Measurements from ENCODE around the gene TANC1. TPM values are rescaled to one million over a fixed set of nuclear protein-coding genes. Genes with fewer than 3 reads are reported as not detected.

The TANC1 gene
- total RNA-seq, 1 experiment from 2014 or later = 21.1 TPM

DNA sequence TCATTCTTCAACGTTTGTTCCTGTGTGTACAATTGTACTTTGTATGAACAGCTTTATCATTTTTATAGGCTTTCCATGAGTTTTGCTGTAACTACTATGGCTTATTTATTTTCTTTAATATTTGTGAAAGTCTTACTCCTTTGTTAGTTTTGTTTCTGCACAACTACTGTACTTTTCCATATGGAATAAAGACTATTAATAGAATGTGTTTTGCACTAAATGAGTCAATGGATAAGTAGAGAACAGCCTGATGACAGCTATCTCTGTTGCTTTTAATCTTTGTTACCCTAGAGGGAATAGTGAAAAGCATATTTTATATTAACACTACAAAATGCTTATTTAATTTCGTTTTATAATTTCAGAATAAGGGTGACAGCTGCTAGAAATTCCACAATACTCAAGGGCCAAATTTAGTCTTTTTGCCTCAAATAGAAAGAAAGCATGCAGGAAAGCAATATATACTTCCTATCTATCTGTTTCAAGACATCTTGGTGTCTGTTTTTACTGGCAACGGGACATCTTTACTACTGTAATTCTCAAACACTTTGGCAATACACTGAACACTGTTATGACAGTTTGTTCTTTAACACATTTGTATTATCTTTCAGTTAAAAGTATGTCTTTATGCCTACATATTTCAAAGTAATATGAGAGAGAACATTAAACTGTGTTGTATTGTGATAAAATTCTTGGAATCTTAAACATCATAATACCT, 264.2 kb downstream of the TANC1 start:
- CTCF ChIA-PET = no interaction called here
- Mint-ChIP-seq H3K27ac (ENCODE audit: unreplicated experiment) (no peak overlapping the region), H3K4me3 (ENCODE audit: unreplicated experiment) (no peak overlapping the region), H3K36me3 (ENCODE audit: insufficient read depth, unreplicated experiment) (peaks cover 64% of the 10 kb centered on the region), H3K27me3 (ENCODE audit: insufficient read depth, unreplicated experiment) (no peaks in the 10 kb centered on the region), H3K9me3 (ENCODE audit: unreplicated experiment) (no peaks in the 10 kb centered on the region), H3K4me1 (ENCODE audit: low read depth, unreplicated experiment) (no peaks in the 10 kb centered on the region)
- H3K4me3 ChIP-seq (ENCODE audit: low read depth, low read length) = no peak overlapping the region
- no peak for DNase-seq
- H3K9me3 ChIP-seq = no peaks in the 10 kb centered on the region
- no peaks in the 10 kb centered on the region for H3K27me3 ChIP-seq (replicated peaks; ENCODE audit: control insufficient read depth, insufficient read depth, low read length)
- BruUV-seq (replicated peaks) = no TSS peak
- TF ChIP-seq, protein P1, sequence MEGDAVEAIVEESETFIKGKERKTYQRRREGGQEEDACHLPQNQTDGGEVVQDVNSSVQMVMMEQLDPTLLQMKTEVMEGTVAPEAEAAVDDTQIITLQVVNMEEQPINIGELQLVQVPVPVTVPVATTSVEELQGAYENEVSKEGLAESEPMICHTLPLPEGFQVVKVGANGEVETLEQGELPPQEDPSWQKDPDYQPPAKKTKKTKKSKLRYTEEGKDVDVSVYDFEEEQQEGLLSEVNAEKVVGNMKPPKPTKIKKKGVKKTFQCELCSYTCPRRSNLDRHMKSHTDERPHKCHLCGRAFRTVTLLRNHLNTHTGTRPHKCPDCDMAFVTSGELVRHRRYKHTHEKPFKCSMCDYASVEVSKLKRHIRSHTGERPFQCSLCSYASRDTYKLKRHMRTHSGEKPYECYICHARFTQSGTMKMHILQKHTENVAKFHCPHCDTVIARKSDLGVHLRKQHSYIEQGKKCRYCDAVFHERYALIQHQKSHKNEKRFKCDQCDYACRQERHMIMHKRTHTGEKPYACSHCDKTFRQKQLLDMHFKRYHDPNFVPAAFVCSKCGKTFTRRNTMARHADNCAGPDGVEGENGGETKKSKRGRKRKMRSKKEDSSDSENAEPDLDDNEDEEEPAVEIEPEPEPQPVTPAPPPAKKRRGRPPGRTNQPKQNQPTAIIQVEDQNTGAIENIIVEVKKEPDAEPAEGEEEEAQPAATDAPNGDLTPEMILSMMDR (IDR thresholded peaks at IDR 0.05; ENCODE audit: insufficient read depth in 1 of 2, low read depth in 1 of 2, low read length in 1 of 2, severe bottlenecking in 1 of 2, unreplicated experiment in 1 of 2) = no peak
- POLR2A ChIA-PET = no interaction called here
- peaks cover 3% of the 10 kb centered on the region; the same call in 1 of the 2 replicates for H3K36me3 ChIP-seq (ENCODE audit: control insufficient read depth, insufficient read depth, low read length)
- intact Hi-C loops (cut with micrococcal nuclease; ENCODE audit: unreplicated experiment) = no loop called here
- no peaks in the 10 kb centered on the region for H3K4me1 ChIP-seq

DNA sequence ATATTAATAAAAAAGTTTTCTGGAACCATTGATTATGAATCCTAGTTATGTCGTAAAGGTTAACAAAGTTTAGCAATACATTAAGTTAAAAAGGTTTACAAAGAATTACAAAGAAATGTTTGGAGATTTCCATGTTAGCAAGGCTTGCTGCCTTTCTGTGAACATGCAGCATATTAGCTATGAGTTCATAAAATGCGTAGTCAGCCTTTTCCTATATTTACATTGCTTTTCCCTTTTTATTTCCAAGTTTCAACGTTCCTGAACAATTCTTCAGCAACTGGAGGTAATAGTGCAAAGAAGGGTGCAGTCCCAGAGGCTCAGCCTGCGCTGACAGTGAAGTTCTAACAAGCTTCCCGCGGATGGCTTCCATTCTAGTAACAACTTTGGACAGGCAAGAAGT, 266.4 kb downstream of the TANC1 start:
- CTCF ChIA-PET = interaction anchor here (0.6 kb wide), 1 partner anchor 494 kb away, joined by 5 read pairs; no protein-coding TSS in a partner anchor
- BruUV-seq (replicated peaks) = no TSS peak
- TF ChIP-seq, protein P1 (IDR thresholded peaks at IDR 0.05; ENCODE audit: insufficient read depth in 1 of 2, low read depth in 1 of 2, low read length in 1 of 2, severe bottlenecking in 1 of 2, unreplicated experiment in 1 of 2) = no peak
- intact Hi-C loops (cut with micrococcal nuclease; ENCODE audit: unreplicated experiment) = no loop called here
- POLR2A ChIA-PET = no interaction called here
- H3K9me3 Mint-ChIP-seq (ENCODE audit: unreplicated experiment) = no peaks in the 10 kb centered on the region
- Histone ChIP-seq H3K36me3 (ENCODE audit: control insufficient read depth, insufficient read depth, low read length) (0 out of 2 replicates have a peak, but pooled peaks cover 2% of the 10 kb centered on the region), H3K27me3 (replicated peaks; ENCODE audit: control insufficient read depth, insufficient read depth, low read length) (no peaks in the 10 kb centered on the region), H3K4me3 (ENCODE audit: low read depth, low read length) (no peak overlapping the region), H3K9me3 (no peaks in the 10 kb centered on the region), H3K4me1 (no peaks in the 10 kb centered on the region)
- no peak for DNase-seq
- H3K36me3 Mint-ChIP-seq (ENCODE audit: insufficient read depth, unreplicated experiment) = peaks cover 63% of the 10 kb centered on the region
- no peak overlapping the region for H3K4me3 Mint-ChIP-seq (ENCODE audit: unreplicated experiment)
- no peaks in the 10 kb centered on the region for H3K4me1 Mint-ChIP-seq (ENCODE audit: low read depth, unreplicated experiment)
- no peak overlapping the region for H3K27ac Mint-ChIP-seq (ENCODE audit: unreplicated experiment)
- H3K27me3 Mint-ChIP-seq (ENCODE audit: insufficient read depth, unreplicated experiment) = no peaks in the 10 kb centered on the region

DNA sequence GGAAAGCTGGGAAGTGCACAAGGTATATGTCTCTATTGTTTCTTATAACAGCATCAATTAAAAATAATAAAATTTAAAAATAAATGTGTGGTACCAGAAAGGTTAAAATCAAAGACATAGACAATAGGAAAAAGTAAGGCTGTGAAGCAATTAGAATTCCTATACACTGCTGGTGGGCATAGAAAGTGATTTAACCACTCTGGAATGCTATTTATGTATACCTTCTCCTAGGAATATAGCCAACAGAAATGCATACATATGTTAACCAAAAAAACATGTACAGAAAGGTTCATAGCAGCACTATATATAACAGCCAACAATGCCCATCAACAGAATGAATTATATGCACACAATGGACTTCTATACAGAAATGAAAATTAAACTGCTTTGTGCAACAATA, 275.1 kb downstream of the TANC1 start:
- Histone ChIP-seq H3K4me3 (ENCODE audit: low read depth, low read length) (no peak overlapping the region), H3K4me1 (peaks cover 9% of the 10 kb centered on the region), H3K36me3 (ENCODE audit: control insufficient read depth, insufficient read depth, low read length) (peaks cover 4% of the 10 kb centered on the region; the same call in 1 of the 2 replicates), H3K9me3 (0 out of 2 replicates have a peak, but pooled peaks cover 2% of the 10 kb centered on the region), H3K27me3 (replicated peaks; ENCODE audit: control insufficient read depth, insufficient read depth, low read length) (no peaks in the 10 kb centered on the region)
- ChIA-PET POLR2A (no interaction called here), CTCF (no interaction called here)
- TF ChIP-seq, protein P1 (IDR thresholded peaks at IDR 0.05; ENCODE audit: insufficient read depth in 1 of 2, low read depth in 1 of 2, low read length in 1 of 2, severe bottlenecking in 1 of 2, unreplicated experiment in 1 of 2) = no peak
- peaks cover 14% of the 10 kb centered on the region for H3K4me1 Mint-ChIP-seq (ENCODE audit: low read depth, unreplicated experiment)
- DNase-seq = no peak
- no peak overlapping the region for H3K4me3 Mint-ChIP-seq (ENCODE audit: unreplicated experiment)
- BruUV-seq (replicated peaks) = no TSS peak
- peaks cover 18% of the 10 kb centered on the region for H3K9me3 Mint-ChIP-seq (ENCODE audit: unreplicated experiment)
- intact Hi-C loops (cut with micrococcal nuclease; ENCODE audit: unreplicated experiment) = loop anchor here (2.0 kb wide), 1 partner anchor 33 kb away; no protein-coding TSS in a partner anchor
- no peak overlapping the region for H3K27ac Mint-ChIP-seq (ENCODE audit: unreplicated experiment)
- H3K27me3 Mint-ChIP-seq (ENCODE audit: insufficient read depth, unreplicated experiment) = no peaks in the 10 kb centered on the region
- peaks cover 74% of the 10 kb centered on the region for H3K36me3 Mint-ChIP-seq (ENCODE audit: insufficient read depth, unreplicated experiment)

All from Caco-2 (cell line).